GM10847 (cell line): ENCODE measurements around the gene REC8.

Experiments
- POLR2A ChIP-seq: IDR thresholded peaks from 2 replicates; pipeline ENCODE4 v1.6.1; 2011; ENCODE audit not compliant: insufficient read length; ENCODE audit errors: extremely low read depth

Gene REC8

GRCh38 chr14:24197056-24197450, 25.2 kb downstream of the REC8 start:
- TF ChIP-seq POLR2A, result no peak

GRCh38 chr14:24198814-24199524, 27.1 kb downstream of the REC8 start:
- no peak for TF ChIP-seq POLR2A

- no peak for TF ChIP-seq POLR2A
These were observed 32.6 kb downstream of the REC8 start for GRCh38 chr14:24204163-24205146.

DNA sequence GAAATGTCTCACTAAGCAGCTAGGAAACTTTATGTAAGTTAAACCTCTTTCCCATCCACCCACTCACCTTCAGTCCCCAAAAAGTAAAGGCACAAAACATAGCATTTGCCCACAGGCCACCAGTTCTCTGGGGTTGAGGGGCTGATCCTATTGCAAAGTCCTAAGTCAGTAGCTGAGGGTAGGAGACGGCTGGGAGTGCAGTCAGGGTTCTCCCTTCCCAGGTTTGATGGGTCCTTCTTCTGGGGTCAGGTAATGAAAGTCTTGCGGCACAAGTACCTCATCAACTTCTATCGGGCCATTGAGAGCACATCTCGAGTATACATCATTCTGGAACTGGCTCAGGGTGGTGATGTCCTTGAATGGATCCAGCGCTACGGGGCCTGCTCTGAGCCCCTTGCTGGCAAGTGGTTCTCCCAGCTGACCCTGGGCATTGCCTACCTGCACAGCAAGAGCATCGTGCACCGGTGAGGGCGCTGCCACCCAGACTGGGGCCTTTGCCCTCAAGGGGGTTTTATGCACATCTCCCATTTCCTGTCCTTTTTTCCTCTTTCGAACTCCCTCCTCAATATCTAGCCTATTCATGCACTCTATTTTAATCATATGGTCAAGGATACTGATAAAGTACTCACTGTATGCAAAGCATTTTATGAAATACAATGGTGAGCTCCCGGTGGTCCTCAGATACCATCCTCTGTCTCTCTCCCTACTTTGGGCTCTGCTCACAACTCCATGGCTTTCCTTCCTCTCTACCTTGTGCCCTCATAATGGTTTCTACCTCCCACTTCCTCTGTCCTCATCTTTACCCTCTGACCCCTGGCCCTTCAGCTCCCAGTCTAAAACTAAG, 34.6 kb downstream of the REC8 start:
- no peak for TF ChIP-seq POLR2A

DNA sequence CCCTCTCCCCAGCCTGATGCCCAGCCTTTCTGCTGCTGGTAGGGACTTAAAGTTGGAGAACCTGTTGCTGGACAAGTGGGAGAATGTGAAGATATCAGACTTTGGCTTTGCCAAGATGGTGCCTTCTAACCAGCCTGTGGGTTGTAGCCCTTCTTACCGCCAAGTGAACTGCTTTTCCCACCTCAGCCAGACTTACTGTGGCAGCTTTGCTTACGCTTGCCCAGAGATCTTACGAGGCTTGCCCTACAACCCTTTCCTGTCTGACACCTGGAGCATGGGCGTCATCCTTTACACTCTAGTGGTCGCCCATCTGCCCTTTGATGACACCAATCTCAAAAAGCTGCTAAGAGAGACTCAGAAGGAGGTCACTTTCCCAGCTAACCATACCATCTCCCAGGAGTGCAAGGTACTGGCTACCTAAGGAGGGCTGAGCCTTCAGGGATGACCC, 35.2 kb downstream of the REC8 start:
- no peak for TF ChIP-seq POLR2A

DNA sequence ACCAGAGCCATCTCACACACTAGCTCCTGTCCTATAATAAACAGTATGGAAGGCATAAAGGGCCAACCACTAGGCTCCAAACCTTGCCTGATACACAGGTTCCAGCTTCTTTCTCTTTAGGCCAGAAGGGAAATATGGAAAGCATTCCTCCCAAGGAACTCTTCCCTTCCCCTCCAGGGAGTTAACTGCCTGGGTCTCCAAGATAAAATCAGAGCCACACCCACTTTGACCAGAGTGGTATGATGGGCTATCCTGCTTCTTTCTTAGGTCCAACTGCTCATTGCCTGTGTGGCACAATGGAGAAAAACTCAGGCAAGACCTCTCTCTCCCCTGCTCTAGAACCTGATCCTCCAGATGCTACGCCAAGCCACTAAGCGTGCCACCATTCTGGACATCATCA, 35.7 kb downstream of the REC8 start:
- no peak for TF ChIP-seq POLR2A

GRCh38 chr14:24211311-24211710, 39.4 kb downstream of the REC8 start:
- no peak for TF ChIP-seq POLR2A

GRCh38 chr14:24212924-24213865, 41.3 kb downstream of the REC8 start, which contains the start of gene CHMP4A:
TSS of gene CHMP4A (minus strand) at chr14:24213488. CDS start at chr14:24213439, 49 bp downstream.
- TF ChIP-seq POLR2A, result peak; percentile 92

DNA sequence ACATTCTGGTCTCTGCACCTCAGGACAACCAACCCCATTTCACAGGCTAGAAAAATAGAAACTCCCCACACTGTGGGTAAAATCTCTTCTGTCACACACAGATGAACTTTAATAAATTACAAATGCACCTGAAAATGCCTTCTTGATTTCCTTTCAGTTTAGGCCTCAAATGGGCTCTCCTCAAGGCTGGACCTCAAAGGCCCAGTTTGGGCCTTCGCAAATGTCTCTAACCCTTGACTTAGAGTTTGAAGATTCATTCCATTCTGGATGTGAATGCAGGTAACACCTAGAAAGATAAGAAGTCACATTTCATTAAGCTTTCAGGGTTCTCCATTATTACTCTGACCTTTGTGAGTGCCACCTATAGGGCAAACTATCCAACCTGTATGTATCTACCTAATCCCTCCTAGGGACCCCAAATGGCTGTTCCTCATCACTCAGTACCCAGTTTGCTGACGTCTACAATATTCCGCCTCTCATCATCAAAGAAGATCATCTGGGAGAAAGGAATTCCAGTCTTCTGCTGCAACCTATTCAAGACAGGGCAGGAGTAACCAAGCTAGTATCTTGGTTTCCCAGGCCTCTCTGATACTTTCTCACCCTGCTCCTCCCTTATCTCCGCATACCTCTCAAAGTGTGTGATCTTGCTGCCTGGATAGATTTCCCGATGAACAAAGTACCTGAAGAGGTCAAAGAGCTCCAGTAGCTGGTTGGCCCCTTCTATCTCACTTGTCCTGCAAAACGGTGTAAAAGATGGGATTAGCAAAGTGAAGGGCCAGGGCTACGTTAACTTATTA, 42.2 kb downstream of the REC8 start:
- TF ChIP-seq POLR2A, result no peak

GRCh38 chr14:24215495-24216344, 43.8 kb downstream of the REC8 start, which contains the start of gene MDP1:
TSS of gene MDP1 (minus strand) at chr14:24216066. CDS start at chr14:24215955, 111 bp downstream.
- TF ChIP-seq POLR2A, result peak; percentile 79

DNA sequence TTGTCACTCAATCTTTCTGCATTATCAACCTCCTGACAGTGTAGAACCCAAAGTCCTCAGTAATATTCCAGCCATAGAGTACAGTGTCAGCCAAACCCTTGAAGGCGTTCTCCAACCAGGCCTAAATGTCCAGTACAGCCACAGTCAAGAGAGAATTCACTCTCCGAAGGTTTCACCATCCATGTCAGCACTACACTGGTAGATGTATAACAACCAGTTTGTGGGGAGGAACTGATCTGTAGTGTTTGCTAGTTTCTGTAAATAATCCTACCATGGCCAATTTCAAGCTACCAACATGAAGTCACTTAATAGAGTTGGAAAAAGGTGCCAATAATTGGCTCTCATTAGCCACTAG, 44.4 kb downstream of the REC8 start:
- no peak for TF ChIP-seq POLR2A

DNA sequence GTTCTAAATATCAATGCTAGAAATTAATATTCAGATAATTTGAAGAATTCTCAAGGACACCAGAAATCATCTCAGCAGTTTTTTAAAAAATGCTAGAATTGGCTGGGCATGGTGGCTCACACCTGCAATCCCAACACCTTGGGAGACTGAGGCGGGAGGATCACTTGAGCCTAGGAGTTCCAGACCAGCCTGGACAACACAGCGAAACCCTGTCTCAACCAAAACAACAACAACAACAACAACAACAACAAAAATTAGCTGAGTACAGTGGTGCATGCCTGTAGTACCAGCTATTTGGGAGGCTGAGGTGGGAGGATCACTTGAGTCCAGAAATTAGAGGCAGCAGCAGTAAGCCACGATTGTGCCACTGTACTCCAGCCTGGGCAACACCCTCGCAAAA, 47.2 kb downstream of the REC8 start:
- TF ChIP-seq POLR2A, result no peak
